Measurements from ENCODE around the gene MSANTD7.

MSANTD7 gene

GRCh38 chr10:14880229-14880628 is 42.1 kb downstream of the MSANTD7 start:
- TF ChIP-seq, protein P1, sequence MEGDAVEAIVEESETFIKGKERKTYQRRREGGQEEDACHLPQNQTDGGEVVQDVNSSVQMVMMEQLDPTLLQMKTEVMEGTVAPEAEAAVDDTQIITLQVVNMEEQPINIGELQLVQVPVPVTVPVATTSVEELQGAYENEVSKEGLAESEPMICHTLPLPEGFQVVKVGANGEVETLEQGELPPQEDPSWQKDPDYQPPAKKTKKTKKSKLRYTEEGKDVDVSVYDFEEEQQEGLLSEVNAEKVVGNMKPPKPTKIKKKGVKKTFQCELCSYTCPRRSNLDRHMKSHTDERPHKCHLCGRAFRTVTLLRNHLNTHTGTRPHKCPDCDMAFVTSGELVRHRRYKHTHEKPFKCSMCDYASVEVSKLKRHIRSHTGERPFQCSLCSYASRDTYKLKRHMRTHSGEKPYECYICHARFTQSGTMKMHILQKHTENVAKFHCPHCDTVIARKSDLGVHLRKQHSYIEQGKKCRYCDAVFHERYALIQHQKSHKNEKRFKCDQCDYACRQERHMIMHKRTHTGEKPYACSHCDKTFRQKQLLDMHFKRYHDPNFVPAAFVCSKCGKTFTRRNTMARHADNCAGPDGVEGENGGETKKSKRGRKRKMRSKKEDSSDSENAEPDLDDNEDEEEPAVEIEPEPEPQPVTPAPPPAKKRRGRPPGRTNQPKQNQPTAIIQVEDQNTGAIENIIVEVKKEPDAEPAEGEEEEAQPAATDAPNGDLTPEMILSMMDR (IDR thresholded peaks at IDR 0.05; ENCODE audit: low read depth, low read length), result no peak
- H3K4me3 ChIP-seq (ENCODE audit: low read depth, low read length), result peak overlapping the region; percentile 64
- in situ Hi-C loops (cut with HindIII; ENCODE audit: low sequenced_read_pairs), result no loop called here
- no peak for DNase-seq (ENCODE audit: low read depth, low spot score)

DNA sequence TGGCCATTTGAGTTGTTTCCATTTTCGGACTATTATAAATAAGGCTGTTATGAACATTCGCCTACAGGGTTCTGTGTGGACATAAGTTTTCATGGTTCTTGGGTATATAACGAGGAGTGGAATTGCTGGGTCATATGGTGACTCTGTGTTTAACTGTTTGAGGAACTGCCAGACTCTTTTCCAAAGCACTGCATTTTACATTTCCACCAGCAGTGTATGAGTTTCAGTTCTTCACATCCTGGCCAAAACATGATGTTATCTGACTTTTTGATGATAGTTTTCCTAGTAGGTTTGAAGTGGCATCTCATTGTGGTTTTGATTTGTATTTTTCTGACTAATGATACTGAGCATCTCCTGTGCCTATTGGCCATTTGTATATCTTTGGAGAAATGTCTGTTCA is 46.0 kb downstream of the MSANTD7 start:
- TF ChIP-seq, protein P1 (IDR thresholded peaks at IDR 0.05; ENCODE audit: low read depth, low read length), result no peak
- no peak for DNase-seq (ENCODE audit: low read depth, low spot score)
- no peak overlapping the region for H3K4me3 ChIP-seq (ENCODE audit: low read depth, low read length)
- in situ Hi-C loops (cut with HindIII; ENCODE audit: low sequenced_read_pairs), result no loop called here

All from astrocyte of the spinal cord (primary cell).